DMS153 (cell line): ENCODE data around the gene AASDH.
"Not testable (repeated sequence)": the region's sequence is repeated elsewhere in the genome, so short reads cannot be mapped to it uniquely, and the experiment has no call there.

Source experiments
- DNase-seq: peaks from one replicate; lab custom pipeline; 2025; lab: John Stamatoyannopoulos, UW

Gene AASDH

GRCh38 chr4:56400560-56400959, 13.3 kb upstream of the AASDH start:
- DNase-seq: no peak

- no peak for DNase-seq
These were observed 4.0 kb upstream of the AASDH start for GRCh38 chr4:56391270-56391669.

GRCh38 chr4:56389558-56389957, 2.3 kb upstream of the AASDH start:
- DNase-seq: no peak

GRCh38 chr4:56388306-56388705, 1.0 kb upstream of the AASDH start:
- DNase-seq: no peak

- no peak for DNase-seq
These were observed 1.2 kb downstream of the AASDH start for GRCh38 chr4:56386091-56386490.

GRCh38 chr4:56375458-56375857, 11.8 kb downstream of the AASDH start:
- no peak for DNase-seq

GRCh38 chr4:56374956-56375355, 12.3 kb downstream of the AASDH start:
- no peak for DNase-seq

- DNase-seq: no peak
These were observed 14.5 kb downstream of the AASDH start for GRCh38 chr4:56372774-56373173.

GRCh38 chr4:56371426-56372220, 15.7 kb downstream of the AASDH start:
- no peak for DNase-seq

GRCh38 chr4:56370377-56370776, 16.9 kb downstream of the AASDH start:
- DNase-seq: no peak

GRCh38 chr4:56362981-56363380, 24.3 kb downstream of the AASDH start:
- not testable (repeated sequence) for DNase-seq

GRCh38 chr4:56360071-56360470, 27.2 kb downstream of the AASDH start:
- no peak for DNase-seq

- no peak for DNase-seq
These were observed 30.6 kb downstream of the AASDH start for GRCh38 chr4:56356650-56357049.

GRCh38 chr4:56348576-56348975, 38.7 kb downstream of the AASDH start:
- DNase-seq: no peak

- DNase-seq: no peak
These were observed 41.8 kb downstream of the AASDH start for GRCh38 chr4:56345458-56345857.

GRCh38 chr4:56342746-56343145, 44.5 kb downstream of the AASDH start:
- DNase-seq: no peak

GRCh38 chr4:56330691-56331090, 56.6 kb downstream of the AASDH start:
- no peak for DNase-seq

- no peak for DNase-seq
These were observed 60.9 kb downstream of the AASDH start for GRCh38 chr4:56326363-56326762.

GRCh38 chr4:56324011-56324610, 63.2 kb downstream of the AASDH start:
- DNase-seq: no peak

GRCh38 chr4:56323327-56323726, 64.0 kb downstream of the AASDH start:
- DNase-seq: no peak

GRCh38 chr4:56321251-56321650, 66.0 kb downstream of the AASDH start:
- DNase-seq: no peak

- DNase-seq: no peak
These were observed 67.0 kb downstream of the AASDH start for GRCh38 chr4:56320293-56320692.

- no peak for DNase-seq
These were observed 68.7 kb downstream of the AASDH start for GRCh38 chr4:56318555-56318954.

GRCh38 chr4:56317749-56318148, 69.5 kb downstream of the AASDH start:
- no peak for DNase-seq
